ENCODE measurements around the gene WHRN. TPM values are rescaled to one million over a fixed set of nuclear protein-coding genes. Genes with fewer than 3 reads are reported as not detected.

The WHRN gene
- total RNA-seq, 4 donors from 2014 or later = 3.7 to 13.2 (median 6.0) TPM

DNA sequence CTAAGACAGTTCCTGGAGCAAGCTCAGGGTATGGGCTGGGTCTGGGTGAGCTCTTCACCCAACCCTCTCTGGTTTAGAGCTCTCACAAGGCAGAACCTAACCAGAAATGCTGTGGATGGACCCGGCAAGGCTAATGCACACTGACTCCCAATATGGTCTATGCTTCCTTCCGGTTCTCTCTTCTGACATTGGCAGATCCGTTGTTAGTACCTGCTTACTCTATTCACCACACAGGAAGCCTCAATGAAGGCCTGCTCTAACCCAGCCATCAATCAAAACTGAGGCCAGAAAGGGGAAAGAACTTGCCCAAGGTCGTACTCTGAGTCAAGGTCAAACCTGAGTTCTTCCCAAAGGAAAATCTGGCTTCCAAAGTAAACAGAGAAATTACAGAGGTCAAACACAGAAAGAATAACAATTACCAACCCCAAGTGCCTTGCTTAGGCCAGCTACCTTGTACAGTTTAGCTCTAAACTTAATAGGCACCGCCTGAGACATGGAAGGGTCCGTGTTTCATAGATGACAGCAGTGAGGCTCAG is 71.5 kb downstream of the WHRN start:
- Histone ChIP-seq H3K9me3 (no peaks in the 10 kb centered on the region), H3K36me3 (no peaks in the 10 kb centered on the region), H3K27me3 (no peaks in the 10 kb centered on the region), H3K4me3 (no peak overlapping the region), H3K4me1 (no peaks in the 10 kb centered on the region), H3K27ac (no peak overlapping the region)
- 61 to 62% methylated on average over 6 of the region's 6 CpGs for WGBS, 2 donors
- no peak for TF ChIP-seq POLR2A (IDR thresholded peaks at IDR 0.05)
- TF ChIP-seq, protein P1, sequence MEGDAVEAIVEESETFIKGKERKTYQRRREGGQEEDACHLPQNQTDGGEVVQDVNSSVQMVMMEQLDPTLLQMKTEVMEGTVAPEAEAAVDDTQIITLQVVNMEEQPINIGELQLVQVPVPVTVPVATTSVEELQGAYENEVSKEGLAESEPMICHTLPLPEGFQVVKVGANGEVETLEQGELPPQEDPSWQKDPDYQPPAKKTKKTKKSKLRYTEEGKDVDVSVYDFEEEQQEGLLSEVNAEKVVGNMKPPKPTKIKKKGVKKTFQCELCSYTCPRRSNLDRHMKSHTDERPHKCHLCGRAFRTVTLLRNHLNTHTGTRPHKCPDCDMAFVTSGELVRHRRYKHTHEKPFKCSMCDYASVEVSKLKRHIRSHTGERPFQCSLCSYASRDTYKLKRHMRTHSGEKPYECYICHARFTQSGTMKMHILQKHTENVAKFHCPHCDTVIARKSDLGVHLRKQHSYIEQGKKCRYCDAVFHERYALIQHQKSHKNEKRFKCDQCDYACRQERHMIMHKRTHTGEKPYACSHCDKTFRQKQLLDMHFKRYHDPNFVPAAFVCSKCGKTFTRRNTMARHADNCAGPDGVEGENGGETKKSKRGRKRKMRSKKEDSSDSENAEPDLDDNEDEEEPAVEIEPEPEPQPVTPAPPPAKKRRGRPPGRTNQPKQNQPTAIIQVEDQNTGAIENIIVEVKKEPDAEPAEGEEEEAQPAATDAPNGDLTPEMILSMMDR (IDR thresholded peaks at IDR 0.05) = no peak
- DNase-seq (ENCODE audit: low spot score in 2 of 2) = no peak

DNA sequence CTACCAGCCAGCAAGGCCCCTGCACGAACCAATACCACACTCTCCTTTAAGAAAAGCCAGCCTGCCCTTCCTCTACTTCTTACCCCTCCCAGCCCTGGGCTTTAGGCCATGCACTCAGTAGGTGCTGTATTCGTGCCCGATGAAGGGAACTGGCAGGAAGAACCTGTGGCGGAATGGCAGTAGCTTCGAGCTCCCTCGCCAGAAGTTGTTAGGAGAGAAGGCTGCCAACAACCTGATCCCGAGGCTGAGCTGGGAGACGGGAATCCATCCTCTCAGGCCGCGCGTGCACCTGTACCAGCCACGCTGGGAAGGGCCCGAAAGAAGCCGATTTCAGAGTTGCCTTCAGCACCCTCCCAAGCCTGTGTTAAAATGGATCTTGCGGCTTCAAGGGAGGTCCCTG is 72.2 kb downstream of the WHRN start:
- H3K9me3 ChIP-seq = no peaks in the 10 kb centered on the region
- no peak overlapping the region for H3K27ac ChIP-seq
- WGBS, 2 donors = 91% methylated on average over 15 of the region's 15 CpGs
- H3K36me3 ChIP-seq = no peaks in the 10 kb centered on the region
- DNase-seq (ENCODE audit: low spot score in 2 of 2) = no peak
- no peaks in the 10 kb centered on the region for H3K4me1 ChIP-seq
- TF ChIP-seq EP300 (IDR thresholded peaks at IDR 0.05) (no peak), POLR2A (IDR thresholded peaks at IDR 0.05) (no peak)
- TF ChIP-seq, protein P1 (IDR thresholded peaks at IDR 0.05) = no peak
- H3K4me3 ChIP-seq = no peak overlapping the region
- no peaks in the 10 kb centered on the region for H3K27me3 ChIP-seq

DNA sequence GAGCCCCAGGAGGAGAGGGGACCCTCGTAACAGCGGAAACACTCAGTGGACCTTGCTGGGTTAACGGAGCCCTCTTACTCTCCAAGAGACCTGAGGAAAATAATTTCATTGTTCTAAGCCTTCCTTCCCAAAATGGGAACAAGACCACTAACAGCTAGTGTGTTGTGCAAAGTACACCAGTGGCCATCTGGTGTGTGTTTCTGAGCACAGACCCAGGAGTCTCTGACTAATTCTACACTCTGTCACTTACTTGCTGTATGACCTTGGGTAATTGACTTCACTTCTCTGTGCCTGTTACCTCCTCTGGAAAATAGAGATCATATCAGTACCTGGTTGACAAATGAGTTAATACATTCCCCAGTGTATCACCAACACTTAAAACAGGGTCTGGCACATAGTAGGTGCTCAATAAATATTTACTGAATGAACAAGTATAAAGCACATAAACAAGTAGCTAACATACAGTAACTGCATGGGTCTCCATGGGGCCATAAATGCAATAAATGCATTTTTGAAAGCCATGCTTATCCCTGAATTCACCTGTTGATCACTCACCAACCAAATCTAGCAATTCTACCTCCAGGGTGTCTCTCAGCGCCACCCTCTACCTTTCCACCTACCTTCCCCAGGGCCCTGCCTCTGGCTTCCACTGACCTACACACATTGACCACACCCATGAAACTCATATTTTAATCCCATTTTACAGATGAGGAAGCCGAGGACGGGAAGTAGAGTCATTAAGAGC is 72.8 kb downstream of the WHRN start:
- Histone ChIP-seq H3K9me3 (no peaks in the 10 kb centered on the region), H3K27ac (no peak overlapping the region), H3K36me3 (no peaks in the 10 kb centered on the region), H3K27me3 (no peaks in the 10 kb centered on the region), H3K4me3 (no peak overlapping the region), H3K4me1 (no peaks in the 10 kb centered on the region)
- TF ChIP-seq, protein P1 (IDR thresholded peaks at IDR 0.05) = no peak
- TF ChIP-seq EP300 (IDR thresholded peaks at IDR 0.05) (no peak), POLR2A (IDR thresholded peaks at IDR 0.05) (no peak)
- DNase-seq (ENCODE audit: low spot score in 2 of 2) = no peak
- 75 to 77% methylated on average over 5 to 6 of the region's 6 CpGs for WGBS, 2 donors

DNA sequence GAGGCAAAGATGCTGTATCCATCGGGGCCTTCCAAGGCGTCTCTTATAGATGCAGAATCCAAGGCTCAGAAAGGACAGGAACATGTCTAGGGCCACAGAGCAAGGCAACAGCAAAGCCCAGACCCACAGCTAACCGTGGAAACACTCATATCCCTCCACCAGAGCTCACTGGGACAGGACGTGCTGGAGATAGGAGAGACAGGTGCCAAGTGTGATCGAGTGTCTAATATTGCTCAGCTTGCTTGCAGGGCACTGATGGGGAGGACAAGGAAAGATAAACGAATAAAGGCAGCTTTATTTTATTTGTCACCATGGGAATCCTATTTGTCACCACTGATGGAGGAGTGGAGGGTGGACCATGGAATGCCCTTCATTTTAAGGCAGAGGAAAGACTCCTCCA is 73.5 kb downstream of the WHRN start:
- Histone ChIP-seq H3K36me3 (no peaks in the 10 kb centered on the region), H3K4me1 (no peaks in the 10 kb centered on the region), H3K9me3 (no peaks in the 10 kb centered on the region), H3K27me3 (no peaks in the 10 kb centered on the region), H3K27ac (no peak overlapping the region), H3K4me3 (no peak overlapping the region)
- no peak for DNase-seq (ENCODE audit: low spot score in 2 of 2)
- WGBS, 2 donors = 86 to 94% methylated on average over 6 of the region's 6 CpGs
- no peak for TF ChIP-seq EP300 (IDR thresholded peaks at IDR 0.05)
- TF ChIP-seq, protein P1 (IDR thresholded peaks at IDR 0.05) = no peak
- TF ChIP-seq POLR2A (IDR thresholded peaks at IDR 0.05) = no peak

DNA sequence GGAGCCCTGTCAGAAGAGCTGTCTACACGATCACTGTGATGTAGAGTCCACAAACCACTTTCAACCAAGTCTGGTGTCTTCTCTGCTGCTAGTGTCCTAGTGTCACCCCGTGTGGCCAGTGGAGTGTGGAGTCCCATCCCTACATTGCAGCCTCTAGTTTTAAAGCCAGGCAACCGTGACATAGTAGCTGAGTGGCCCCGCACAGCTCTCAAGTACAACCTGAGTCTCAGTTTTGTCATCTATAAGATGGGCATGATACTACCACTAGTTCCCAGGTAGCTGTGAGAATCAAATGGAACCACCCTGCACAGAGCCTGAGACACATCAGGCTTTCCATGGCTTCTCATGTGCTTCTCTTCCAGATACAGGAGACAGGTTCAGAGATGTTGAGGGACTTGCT is 74.3 kb downstream of the WHRN start:
- H3K9me3 ChIP-seq = no peaks in the 10 kb centered on the region
- no peak overlapping the region for H3K27ac ChIP-seq
- H3K36me3 ChIP-seq = no peaks in the 10 kb centered on the region
- H3K27me3 ChIP-seq = no peaks in the 10 kb centered on the region
- no peak overlapping the region for H3K4me3 ChIP-seq
- no peak for DNase-seq (ENCODE audit: low spot score in 2 of 2)
- no peak for TF ChIP-seq POLR2A (IDR thresholded peaks at IDR 0.05)
- H3K4me1 ChIP-seq = no peaks in the 10 kb centered on the region
- 77 to 90% methylated on average over 4 of the region's 4 CpGs for WGBS, 2 donors

All from tibial nerve (tissue), 4 donors.